Activated T-cell treated with anti-CD3 and anti-CD28 coated beads, Interleukin-2, amount 50 U/mL, for 72 hours (primary cell): ENCODE results near the gene NUDT15. TPM values are rescaled to one million over a fixed set of nuclear protein-coding genes. Genes with fewer than 3 reads are reported as not detected.
A peak's percentile ranks its signal among the peaks of the same experiment; 100 is the strongest.
"Not testable (repeated sequence)": the region's sequence is repeated elsewhere in the genome, so short reads cannot be mapped to it uniquely, and the experiment has no call there.

Source experiments
- ATAC-seq, 2 donors: fragments of 150-1000 bp; cut with Tn5 transposase; replicated peaks in 1 of 2; 2 replicates each; pipeline ENCODE4 v1.10.0; 2021; ENCODE audit warnings: moderate library complexity in 2 of 2, mild to moderate bottlenecking in 1 of 2
- DNase-seq, 2 donors: peaks; one replicate each; pipeline ENCODE4 v3.0.0; 2021 to 2022; ENCODE audit warnings: mixed read lengths in 1 of 2
- H3K27ac Mint-ChIP-seq: one replicate; pipeline ENCODE4 v1.8.0; 2022; ENCODE audit warnings: mild to moderate bottlenecking, moderate library complexity, mixed read lengths
- H3K27me3 Mint-ChIP-seq: one replicate; pipeline ENCODE4 v1.8.0; 2022; ENCODE audit warnings: low read depth, mixed read lengths
- H3K36me3 Mint-ChIP-seq, 2 donors: one replicate each; pipeline ENCODE4 v1.8.0; 2022; ENCODE audit warnings: mixed read lengths in 2 of 2, mild to moderate bottlenecking in 1 of 2; ENCODE audit not compliant: insufficient read depth in 2 of 2
- H3K4me1 Mint-ChIP-seq: one replicate; pipeline ENCODE4 v1.8.0; 2022; ENCODE audit warnings: low read depth, mixed read lengths
- H3K4me3 Mint-ChIP-seq, 2 donors: one replicate each; pipeline ENCODE4 v1.8.0; 2022; ENCODE audit warnings: mild to moderate bottlenecking in 2 of 2, mixed read lengths in 2 of 2, moderate library complexity in 2 of 2
- H3K9me3 Mint-ChIP-seq, 2 donors: one replicate each; pipeline ENCODE4 v1.8.0; 2022; ENCODE audit warnings: mixed read lengths in 2 of 2
- total RNA-seq, 2 donors: library from RNA; stranded (reverse); gene quantifications; one replicate each; pipeline ENCODE4 v1.2.3, GENCODE V29; 2022

Gene NUDT15
- total RNA-seq: 10 to 100 TPM; 15.1 to 18.0 TPM

DNA sequence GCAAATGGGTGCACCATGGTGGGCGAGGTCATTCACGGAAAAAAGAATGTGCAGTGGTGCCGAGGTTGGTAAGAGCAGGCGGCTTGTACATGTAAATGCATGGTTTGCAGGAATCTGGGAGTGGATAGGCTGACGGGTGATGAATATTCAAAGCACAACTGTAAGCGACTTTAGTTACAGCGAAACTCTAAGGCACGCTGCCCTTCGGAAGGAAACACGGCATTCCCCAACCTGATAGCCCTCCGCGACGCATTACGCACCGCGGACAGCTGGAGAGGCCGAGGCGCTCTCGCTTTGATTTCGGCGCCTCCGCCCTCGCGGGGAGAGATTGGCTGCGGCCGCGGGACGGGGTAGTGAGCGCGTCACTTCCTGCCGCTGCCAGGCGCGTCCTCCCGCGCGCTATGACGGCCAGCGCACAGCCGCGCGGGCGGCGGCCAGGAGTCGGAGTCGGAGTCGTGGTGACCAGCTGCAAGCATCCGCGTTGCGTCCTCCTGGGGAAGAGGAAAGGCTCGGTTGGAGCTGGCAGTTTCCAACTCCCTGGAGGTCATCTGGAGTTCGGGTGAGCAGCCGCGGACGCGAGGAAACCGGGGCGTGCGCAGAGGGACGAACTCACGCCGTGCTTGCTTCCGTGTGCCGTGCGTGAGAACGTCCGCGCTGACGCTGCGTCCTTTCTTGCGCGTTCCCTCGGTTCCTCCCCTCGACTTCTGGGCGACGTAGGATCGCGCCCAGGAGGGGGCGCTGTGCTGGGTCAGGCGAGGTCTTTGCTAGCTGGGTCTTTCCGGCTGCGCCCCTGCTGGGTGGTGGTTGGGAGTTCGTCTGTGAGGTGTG is at the start of gene NUDT15:
NUDT15 (plus strand) TSS at position 381 of the 828 bp plus-strand sequence; CDS start at position 402, 21 bp downstream.
- no peaks in the 10 kb centered on the region for H3K27me3 Mint-ChIP-seq
- H3K27ac Mint-ChIP-seq: peak within 1 kb of the TSS; percentile 95
- ATAC-seq: peak; percentile 92 to 93
- H3K9me3 Mint-ChIP-seq: peaks cover 0 to 1% of the 10 kb centered on the region in 2 donors
- peaks cover 54% of the 10 kb centered on the region for H3K4me1 Mint-ChIP-seq
- peak within 1 kb of the TSS; percentile 93 to 96 for H3K4me3 Mint-ChIP-seq
- H3K36me3 Mint-ChIP-seq: peaks cover 3 to 17% of the 10 kb centered on the region in 2 donors
- peak; percentile 96 to 98 for DNase-seq

DNA sequence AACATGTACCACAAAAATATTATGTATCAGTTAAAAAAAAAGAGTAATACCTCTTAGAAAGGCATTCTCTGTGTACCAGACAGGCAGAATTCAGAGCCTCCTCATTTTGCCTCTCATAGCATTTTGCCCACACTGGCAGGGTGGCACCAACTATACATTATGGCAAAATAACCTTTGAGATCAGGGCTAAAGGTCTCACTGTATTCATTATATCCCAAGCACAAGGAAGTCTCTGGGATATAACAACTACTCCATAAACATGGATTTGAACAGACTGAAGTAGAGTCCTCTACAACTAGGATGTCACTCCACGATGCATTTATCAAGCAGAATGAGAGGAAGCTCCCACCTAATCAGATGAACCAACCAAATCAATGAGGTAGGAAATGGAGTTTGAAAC is 47.1 kb upstream of the NUDT15 start:
- Mint-ChIP-seq H3K27ac (no peak overlapping the region), H3K4me3 (no peak overlapping the region), H3K27me3 (no peaks in the 10 kb centered on the region), H3K9me3 (no peaks in the 10 kb centered on the region), H3K36me3 (peaks cover 9 to 40% of the 10 kb centered on the region in 2 donors), H3K4me1 (no peaks in the 10 kb centered on the region)
- DNase-seq (no peak), ATAC-seq (no peak)

DNA sequence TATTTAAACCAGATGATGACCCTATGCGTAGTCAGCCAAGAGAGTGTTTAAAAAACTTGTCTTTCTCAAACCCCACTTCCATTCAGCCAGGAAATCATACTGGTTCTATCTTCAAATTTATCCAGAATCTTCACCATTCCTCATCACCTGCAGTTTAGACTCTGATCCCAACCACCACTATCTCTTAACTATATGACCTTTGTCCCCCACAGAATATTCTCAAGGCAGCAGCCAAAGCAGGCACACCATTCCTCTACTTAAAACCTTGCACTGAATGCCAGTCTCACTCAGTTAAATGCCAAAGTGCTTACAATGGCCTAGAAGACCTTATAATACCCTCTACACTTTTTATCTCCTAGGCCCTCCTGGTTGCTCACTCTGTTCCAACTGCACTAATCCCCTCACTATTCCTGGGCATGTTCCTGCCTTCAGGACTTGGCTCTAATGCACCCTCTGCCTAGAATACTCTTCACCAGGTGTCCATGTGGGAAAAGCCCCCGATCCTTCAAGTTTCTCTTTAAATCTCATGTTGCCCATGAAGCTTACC is 46.5 kb upstream of the NUDT15 start:
- no peak for ATAC-seq
- H3K4me1 Mint-ChIP-seq: no peaks in the 10 kb centered on the region
- peaks cover 9 to 39% of the 10 kb centered on the region in 2 donors for H3K36me3 Mint-ChIP-seq
- H3K27me3 Mint-ChIP-seq: no peaks in the 10 kb centered on the region
- DNase-seq: no peak
- H3K4me3 Mint-ChIP-seq: no peak overlapping the region
- no peak overlapping the region for H3K27ac Mint-ChIP-seq
- H3K9me3 Mint-ChIP-seq: no peaks in the 10 kb centered on the region

DNA sequence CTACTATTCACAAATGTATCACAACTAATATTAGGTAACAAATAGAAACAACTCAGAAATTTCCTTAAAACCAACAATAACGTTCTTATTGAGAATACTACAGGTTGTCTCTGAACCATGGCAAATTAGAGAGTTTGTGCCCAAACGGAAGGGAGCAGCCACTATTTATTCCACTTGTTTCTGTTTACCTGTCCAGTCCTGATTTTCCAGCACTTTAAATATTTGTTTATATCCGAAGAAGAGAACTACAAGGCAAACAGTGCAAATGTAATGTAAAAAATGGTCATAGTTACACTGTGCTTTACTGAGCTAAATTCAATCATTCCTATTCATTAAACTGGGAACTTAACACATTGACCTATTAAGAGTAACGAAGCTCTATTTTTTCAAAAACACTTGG is 45.7 kb upstream of the NUDT15 start:
- H3K4me1 Mint-ChIP-seq: no peaks in the 10 kb centered on the region
- DNase-seq: no peak
- no peaks in the 10 kb centered on the region for H3K27me3 Mint-ChIP-seq
- peaks cover 9 to 39% of the 10 kb centered on the region in 2 donors for H3K36me3 Mint-ChIP-seq
- no peak overlapping the region for H3K27ac Mint-ChIP-seq
- H3K4me3 Mint-ChIP-seq: no peak overlapping the region
- H3K9me3 Mint-ChIP-seq: no peaks in the 10 kb centered on the region
- no peak for ATAC-seq

DNA sequence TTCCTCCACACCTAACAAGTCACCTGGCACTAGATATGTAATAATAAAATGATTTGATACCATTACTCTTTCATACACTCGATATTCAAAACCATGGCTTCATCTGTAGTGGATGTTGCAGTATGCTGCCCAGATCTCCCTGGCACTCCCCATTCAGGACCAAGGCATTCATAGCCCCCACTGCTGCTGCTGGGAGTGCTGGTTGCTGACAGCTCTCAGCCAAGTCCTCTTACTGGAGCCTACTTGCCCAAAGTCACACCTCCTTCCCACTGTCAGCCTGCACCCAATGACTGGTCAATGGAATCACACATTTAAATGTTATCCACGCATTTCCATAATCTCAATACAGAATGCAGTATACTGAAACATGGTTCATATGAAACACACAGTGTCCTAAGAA is 40.1 kb upstream of the NUDT15 start:
- H3K4me3 Mint-ChIP-seq: no peak overlapping the region
- H3K27ac Mint-ChIP-seq: peak overlapping the region; percentile 3
- H3K9me3 Mint-ChIP-seq: no peaks in the 10 kb centered on the region
- no peaks in the 10 kb centered on the region for H3K27me3 Mint-ChIP-seq
- DNase-seq (no peak), ATAC-seq (no peak)
- peaks cover 6 to 17% of the 10 kb centered on the region in 2 donors for H3K36me3 Mint-ChIP-seq
- H3K4me1 Mint-ChIP-seq: peaks cover 46% of the 10 kb centered on the region

DNA sequence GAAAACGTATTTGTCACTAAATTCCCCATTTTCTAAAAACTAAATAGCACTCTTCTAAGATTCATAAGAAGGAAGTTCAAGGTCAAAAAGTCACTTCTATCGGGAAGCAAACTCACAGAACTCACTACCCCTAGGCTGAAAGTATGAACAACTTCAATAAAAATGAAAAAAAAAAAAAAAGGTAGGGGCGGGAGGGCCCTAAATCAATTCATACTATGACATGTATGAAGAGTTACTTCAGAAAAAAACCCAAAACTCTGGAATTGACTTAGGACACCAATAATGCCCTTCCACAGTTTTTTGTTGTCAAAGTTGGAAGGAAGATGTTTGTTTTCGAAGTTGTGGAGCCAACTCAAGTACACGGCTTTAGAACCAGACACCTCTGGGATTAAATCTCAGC is 37.6 kb upstream of the NUDT15 start:
- ATAC-seq (no peak), DNase-seq (no peak)
- no peak overlapping the region for H3K27ac Mint-ChIP-seq
- H3K4me3 Mint-ChIP-seq: peak overlapping the region; percentile 90 to 96
- peaks cover 0 to 5% of the 10 kb centered on the region in 2 donors for H3K36me3 Mint-ChIP-seq
- H3K9me3 Mint-ChIP-seq: no peaks in the 10 kb centered on the region
- no peaks in the 10 kb centered on the region for H3K27me3 Mint-ChIP-seq
- peaks cover 48% of the 10 kb centered on the region for H3K4me1 Mint-ChIP-seq

DNA sequence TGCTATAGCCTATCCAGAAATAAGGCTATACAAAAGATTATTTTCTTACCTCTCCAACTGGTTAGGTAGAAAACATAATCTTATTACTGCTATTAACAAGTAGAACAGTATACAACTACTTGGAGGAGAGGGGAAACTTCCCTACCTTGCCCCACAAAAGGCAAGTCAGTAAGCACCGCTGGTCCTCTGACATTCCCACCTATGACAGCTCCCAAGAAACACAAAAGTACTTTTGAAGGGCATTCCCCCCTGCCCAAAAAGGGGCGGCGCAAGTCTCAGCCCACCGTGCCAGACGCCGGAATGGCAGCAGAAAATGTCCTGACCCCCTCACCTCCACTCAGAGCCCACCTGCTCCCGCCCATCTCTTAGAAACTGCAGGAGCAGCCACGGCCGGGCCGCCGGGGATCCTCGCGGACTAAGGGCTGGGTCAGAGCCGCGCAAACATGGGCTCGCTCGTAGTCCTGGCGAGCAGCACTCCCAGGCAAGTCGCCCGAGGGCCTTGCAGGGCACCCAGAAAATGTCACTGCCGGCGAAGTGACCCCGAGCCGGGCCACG is 36.9 kb upstream of the NUDT15 start:
- H3K27ac Mint-ChIP-seq: peak overlapping the region; percentile 66
- DNase-seq: no peak
- H3K36me3 Mint-ChIP-seq: peaks cover 0 to 5% of the 10 kb centered on the region in 2 donors
- ATAC-seq: peak; percentile 57
- peak overlapping the region; percentile 90 to 96 for H3K4me3 Mint-ChIP-seq
- peaks cover 48% of the 10 kb centered on the region for H3K4me1 Mint-ChIP-seq
- no peaks in the 10 kb centered on the region for H3K27me3 Mint-ChIP-seq
- no peaks in the 10 kb centered on the region for H3K9me3 Mint-ChIP-seq

DNA sequence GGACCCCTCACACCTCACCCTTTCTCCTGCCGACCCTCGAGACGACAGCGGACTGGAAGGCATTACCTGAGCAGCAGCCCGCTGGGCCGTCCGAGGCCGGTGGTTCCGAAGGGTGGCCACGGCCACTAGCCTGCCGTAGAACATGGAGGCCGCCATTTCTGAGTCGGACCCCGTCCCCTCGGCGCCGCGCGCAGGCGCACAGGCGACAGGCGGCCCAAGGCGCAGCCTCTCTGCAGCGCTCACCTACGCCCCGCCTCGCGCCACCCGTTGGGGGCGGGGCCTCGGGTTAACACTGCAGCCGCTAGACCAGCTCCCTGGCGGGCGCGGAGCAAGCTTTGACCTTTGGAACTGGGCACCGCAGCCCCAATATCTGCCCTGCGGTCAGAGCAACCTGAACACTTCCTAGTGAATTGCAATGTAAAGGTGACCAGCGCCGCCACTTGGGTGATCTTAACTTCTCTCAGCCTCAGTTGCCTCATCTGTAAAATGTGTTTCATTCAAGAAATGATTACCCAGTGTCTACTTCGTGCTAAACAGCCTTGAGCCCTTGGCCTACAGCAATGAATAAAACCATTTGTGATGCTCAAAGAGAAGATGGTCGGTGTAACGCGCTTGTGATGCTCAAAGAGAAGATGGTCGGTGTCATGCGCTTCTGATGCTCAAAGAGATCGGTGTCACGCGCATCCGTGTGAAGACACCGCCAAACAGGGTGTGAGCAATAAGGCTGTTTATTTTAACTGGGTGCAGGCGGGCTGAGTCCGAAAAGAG is 36.2 kb upstream of the NUDT15 start, which contains the start of gene SUCLA2:
SUCLA2 (minus strand) TSS at position 160 of the 768 bp plus-strand sequence; CDS start at position 156, 4 bp downstream.
- H3K4me1 Mint-ChIP-seq: peaks cover 48% of the 10 kb centered on the region
- DNase-seq (peak; percentile 93 to 96), ATAC-seq (peak; percentile 100)
- peak within 1 kb of the TSS; percentile 90 to 96 for H3K4me3 Mint-ChIP-seq
- H3K27me3 Mint-ChIP-seq: no peaks in the 10 kb centered on the region
- H3K36me3 Mint-ChIP-seq: peaks cover 0 to 4% of the 10 kb centered on the region in 2 donors
- peak within 1 kb of the TSS; percentile 66 for H3K27ac Mint-ChIP-seq
- no peaks in the 10 kb centered on the region for H3K9me3 Mint-ChIP-seq

DNA sequence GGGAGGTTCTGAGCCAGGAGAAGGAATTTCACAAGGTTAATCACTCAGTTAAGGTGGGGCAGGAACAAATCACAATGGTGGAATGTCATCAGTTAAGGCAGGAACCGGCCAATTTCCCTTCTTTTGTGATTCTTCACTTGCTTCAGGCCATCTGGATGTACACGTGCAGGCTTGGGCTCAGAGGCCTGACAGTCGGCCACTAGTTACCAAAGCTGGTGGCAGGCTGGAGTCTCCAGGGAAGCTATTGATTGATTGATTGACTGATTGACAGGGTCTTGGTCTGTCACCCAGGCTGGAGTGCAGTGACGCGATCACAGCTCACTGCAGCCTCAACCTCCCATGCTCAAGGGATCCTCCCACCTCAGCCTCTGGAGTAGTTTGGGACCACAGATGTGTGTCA is 35.5 kb upstream of the NUDT15 start:
- H3K27me3 Mint-ChIP-seq, H3K36me3 Mint-ChIP-seq, DNase-seq, ATAC-seq, H3K27ac Mint-ChIP-seq, H3K9me3 Mint-ChIP-seq: not testable (repeated sequence)
- Mint-ChIP-seq H3K4me3 (peak overlapping the region; percentile 90 to 96), H3K4me1 (peaks cover 48% of the 10 kb centered on the region)

DNA sequence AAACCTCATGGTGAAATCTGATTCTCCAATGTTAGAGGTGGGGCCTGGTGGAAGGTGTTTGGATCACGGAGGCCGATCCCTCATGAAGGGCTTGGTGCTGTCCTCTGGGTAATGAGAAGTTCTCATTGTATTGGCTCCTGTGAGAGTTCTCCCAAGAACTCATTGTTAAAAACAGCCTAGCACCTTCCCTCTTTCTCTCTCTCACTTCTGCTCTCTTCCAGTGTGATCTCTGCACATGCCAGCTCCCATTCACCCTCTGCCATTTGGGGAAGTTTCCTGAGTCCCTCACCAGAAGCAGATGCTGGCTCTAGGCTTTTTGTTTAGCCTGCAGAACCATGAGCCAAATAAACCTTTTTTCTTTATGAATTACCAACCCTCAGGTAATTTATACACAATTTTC is 33.3 kb upstream of the NUDT15 start:
- H3K27me3 Mint-ChIP-seq: no peaks in the 10 kb centered on the region
- no peaks in the 10 kb centered on the region for H3K9me3 Mint-ChIP-seq
- no peaks in the 10 kb centered on the region for H3K36me3 Mint-ChIP-seq
- DNase-seq (no peak), ATAC-seq (no peak)
- no peak overlapping the region for H3K4me3 Mint-ChIP-seq
- no peak overlapping the region for H3K27ac Mint-ChIP-seq
- peaks cover 27% of the 10 kb centered on the region for H3K4me1 Mint-ChIP-seq

DNA sequence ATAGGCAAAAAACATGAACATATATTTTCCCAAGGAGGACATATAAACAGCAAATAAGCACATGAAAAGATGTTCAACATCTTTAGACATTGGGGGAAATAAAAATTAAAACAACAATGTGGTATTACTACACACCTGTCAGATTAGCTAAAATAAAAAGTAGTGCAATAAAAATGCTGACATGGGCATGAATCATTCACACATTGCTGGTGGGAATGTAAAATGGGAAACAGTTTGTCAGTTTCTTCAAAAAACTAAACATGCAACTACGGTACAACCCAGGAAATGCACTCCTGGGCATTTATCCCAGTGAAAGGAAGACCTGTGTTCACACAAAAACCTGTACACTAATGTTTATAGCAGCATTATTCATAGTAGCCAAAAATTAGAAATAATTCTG is 31.1 kb upstream of the NUDT15 start:
- H3K4me1 Mint-ChIP-seq: peaks cover 12% of the 10 kb centered on the region
- no peak for ATAC-seq

DNA sequence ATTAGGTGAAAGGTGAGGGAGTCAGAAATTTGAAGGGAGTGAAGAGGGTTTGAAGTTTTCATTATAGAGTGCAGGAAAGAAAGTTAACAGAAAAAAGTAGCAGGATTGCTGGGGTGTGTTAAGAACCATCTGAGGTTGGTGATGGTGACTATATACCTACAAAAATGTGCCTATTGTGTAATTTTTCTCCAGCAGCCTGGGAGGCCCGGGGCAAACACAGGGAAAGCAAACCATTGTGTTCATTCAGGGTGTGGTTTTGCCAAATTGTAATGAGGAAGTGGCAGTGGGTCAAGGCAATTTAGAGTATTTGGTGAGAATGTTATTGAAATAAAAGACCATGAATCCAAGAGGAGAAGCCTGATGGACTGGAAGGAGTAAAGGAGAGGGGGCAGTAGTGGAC is 28.2 kb upstream of the NUDT15 start:
- Mint-ChIP-seq H3K36me3 (no peaks in the 10 kb centered on the region), H3K27me3 (no peaks in the 10 kb centered on the region), H3K9me3 (no peaks in the 10 kb centered on the region), H3K4me1 (no peaks in the 10 kb centered on the region), H3K4me3 (no peak overlapping the region), H3K27ac (no peak overlapping the region)
- ATAC-seq: no peak
- no peak for DNase-seq

More for the DNA sequence above, 31.1 kb upstream of the NUDT15 start:
- Mint-ChIP-seq H3K27ac (no peak overlapping the region), H3K9me3 (no peaks in the 10 kb centered on the region), H3K4me3 (no peak overlapping the region), H3K27me3 (no peaks in the 10 kb centered on the region), H3K36me3 (no peaks in the 10 kb centered on the region)
- DNase-seq: no peak

DNA sequence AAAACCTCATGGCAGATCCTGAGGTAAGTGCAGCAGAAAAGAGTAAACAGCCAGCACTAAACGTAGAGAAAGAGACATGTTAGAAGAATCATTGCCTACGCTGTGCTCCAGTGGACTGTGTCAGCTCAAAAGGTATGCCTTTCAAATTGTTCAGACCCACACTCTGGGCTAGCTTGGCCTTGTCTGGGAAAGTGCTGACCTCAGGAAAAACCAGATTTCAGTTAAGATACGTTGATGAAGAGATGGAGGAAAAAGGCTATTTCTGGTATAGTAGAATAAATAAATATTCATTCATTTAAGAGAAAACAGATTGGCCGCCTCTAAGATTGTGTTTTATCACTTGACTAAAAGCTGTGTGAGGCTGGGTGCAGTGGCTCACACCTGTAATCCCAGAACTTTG is 26.8 kb upstream of the NUDT15 start:
- Mint-ChIP-seq H3K27ac (no peak overlapping the region), H3K9me3 (peaks cover 0 to 2% of the 10 kb centered on the region in 2 donors), H3K4me3 (no peak overlapping the region), H3K27me3 (no peaks in the 10 kb centered on the region), H3K4me1 (no peaks in the 10 kb centered on the region), H3K36me3 (no peaks in the 10 kb centered on the region)
- ATAC-seq: no peak
- DNase-seq: no peak
